HG03159 (cell line): ENCODE measurements around the gene AP5B1.
"Not testable (repeated sequence)": the region's sequence is repeated elsewhere in the genome, so short reads cannot be mapped to it uniquely, and the experiment has no call there.

Experiments
- ATAC-seq: cut with Tn5 transposase; IDR thresholded peaks from one replicate; pipeline ENCODE4 v1.9.1; 2021; ENCODE audit warnings: mild to moderate bottlenecking, moderate library complexity; ENCODE audit not compliant: unreplicated experiment

Gene AP5B1

DNA sequence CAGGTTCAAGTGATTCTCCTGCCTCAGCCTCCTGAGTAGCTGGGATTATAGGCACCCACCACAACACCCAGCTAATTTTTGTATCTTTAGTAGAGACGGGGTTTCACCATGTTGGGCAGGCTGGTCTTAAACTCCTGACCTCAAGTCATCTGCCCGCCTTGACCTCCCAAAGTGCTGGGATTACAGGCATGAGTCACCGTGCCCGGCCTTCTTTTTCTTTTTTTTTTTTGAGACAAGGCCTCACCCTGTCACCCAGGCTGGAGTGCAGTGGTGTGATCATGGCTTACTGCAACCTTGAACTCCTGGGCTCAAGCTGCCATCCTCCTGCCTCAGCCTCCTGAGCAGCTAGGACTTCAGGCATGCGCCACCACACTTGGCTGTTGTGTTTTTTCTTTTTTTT, 13.0 kb downstream of the AP5B1 start:
- not testable (repeated sequence) for ATAC-seq

DNA sequence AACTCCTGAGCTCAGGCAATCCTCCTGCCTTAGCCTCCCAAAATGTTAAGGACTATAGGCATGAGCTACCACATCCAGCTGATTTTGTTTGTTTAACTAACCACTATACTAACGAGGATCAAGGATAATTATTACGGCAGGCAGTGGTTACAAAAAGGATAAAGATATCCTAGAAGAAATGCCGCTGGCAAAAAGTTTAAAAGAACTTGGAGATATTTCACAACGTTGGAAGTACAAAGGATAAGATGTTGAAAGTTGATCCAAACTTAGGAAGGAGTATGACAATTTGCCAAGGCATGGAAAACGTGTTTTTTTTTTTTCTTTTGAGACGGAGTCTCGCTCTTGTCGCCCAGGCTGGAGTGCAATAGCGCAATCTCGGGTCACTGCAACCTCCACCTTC, 13.4 kb downstream of the AP5B1 start:
- no peak for ATAC-seq

DNA sequence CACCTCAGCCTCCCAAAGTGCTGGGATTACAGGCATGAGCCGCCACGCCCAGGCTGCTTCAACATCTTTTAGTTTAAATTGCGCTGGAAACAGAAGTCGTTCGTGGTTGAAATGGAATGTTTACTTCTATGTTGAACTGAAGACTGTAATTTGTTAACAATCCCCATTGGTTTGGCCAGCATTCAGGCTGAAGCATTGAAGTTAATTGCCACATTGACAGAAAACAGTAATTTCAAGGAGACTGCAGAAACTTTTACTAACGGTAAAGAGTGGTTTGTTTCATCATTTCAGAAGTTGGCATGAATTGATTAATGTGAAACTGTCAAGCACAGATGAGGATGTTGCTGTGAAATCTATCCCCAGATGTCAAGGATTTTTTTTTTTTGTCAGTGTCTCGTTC, 14.2 kb downstream of the AP5B1 start:
- ATAC-seq, result no peak

DNA sequence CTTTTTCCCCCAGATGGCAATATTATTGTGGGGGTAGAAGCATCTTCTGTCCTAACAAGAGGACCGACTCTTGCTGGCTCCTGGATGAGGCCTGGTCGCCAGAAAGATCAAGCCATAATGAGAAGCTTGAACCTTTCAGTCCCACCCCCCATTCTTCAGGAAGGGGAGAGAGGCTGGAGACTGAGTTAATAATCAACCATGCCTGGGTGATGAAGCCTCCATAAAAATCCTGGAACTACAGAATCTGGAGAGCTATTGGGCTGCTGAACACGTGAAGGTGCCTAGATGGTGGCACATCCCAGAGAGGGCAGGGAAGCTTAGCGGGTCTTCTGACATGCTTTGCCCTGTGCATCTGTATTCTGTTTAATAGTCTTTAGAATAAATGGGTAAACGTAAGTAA, 16.3 kb downstream of the AP5B1 start:
- ATAC-seq, result no peak

DNA sequence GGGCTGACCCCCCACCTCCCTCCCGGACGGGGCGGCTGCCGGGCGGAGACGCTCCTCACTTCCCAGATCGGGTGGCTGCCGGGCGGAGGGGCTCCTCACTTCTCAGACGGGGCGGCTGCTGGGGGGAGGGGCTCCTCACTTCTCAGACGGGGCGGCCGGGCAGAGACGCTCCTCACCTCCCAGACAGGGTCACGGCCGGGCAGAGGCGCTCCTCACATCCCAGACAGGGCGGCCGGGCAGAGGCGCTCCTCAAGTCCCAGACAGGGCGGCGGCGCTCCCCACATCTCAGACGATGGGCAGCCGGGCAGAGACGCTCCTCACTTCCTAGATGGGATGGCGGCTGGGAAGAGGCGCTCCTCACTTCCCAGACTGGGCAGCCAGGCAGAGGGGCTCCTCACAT, 18.0 kb downstream of the AP5B1 start:
- not testable (repeated sequence) for ATAC-seq

DNA sequence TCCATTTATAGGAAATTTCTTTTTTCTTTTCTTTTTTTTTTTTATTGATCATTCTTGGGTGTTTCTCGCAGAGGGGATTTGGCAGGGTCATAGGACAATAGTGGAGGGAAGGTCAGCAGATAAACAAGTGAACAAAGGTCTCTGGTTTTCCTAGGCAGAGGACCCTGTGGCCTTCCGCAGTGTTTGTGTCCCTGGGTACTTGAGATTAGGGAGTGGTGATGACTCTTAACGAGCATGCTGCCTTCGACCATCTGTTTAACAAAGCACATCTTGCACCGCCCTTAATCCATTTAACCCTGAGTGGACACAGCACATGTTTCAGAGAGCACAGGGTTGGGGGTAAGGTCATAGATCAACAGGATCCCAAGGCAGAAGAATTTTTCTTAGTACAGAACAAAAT, 18.6 kb downstream of the AP5B1 start:
- not testable (repeated sequence) for ATAC-seq

DNA sequence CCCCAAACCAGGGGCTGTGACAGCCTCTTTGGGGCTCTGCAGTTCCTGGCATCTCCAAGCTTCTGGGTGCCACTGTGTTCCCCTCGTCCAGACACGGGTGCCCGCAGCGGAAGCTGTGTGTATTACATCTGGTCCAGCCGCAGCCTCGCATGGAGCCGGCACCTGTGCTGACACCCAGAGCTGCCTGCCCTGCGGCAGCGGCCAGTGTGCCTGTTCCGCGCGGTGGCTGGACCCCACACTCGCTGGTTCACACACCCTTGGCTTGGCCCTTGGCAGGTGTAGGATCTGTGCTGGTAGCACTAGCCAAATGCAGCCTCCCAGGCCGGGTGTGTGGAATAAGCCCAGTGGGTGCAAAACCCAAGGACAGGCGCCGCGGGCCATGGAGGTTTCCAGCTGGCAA, 35.7 kb downstream of the AP5B1 start:
- no peak for ATAC-seq

DNA sequence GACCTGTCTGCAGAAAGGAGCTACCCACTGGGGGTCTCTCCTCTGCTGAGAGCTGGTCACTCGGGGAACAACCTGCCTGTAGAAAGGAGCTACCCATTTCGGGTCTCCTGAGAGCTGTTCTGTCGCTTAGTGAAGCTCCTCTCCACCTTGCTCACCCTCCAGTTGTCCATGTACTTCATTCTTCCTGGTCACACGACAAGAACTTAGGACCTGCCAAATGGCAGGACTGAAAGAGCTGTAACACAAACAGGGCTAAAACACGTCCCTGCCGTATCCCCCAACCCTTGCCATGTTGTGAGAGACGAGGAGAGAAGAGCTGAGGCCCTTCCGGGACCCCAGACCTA, 36.1 kb downstream of the AP5B1 start:
- no peak for ATAC-seq

DNA sequence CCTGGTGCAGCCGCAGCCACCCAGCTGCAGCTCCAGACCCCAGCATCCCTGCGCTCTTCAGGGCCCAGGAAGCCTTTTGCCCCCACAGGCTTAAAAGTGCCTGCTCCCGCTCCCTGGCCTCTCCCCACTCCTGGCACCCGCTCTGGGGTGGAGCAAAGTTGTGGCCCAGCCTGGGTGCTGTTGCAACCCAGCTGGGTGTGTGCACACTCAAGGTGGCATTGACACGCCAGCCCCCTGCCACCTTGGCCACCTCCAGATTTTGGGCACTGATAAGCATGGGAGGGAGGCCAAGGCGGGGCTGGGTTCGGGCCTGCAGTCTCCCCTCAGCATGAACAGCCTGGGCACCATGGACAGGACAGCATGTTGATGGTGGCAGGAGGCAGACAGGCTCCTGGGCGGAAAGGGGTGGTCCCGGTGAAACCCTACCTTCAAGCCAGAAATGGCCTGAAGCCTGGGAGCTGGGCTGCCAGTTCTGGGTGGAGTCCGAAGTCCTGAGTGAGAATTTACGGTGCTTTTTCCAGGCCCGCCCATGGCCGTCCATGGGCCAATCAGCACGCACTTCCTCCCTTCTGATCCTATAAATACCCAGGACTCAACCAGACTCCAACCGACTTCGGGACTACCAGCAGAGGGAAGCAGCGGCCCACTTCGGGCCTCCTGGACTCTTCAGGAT, 36.6 kb downstream of the AP5B1 start:
- ATAC-seq, result no peak

DNA sequence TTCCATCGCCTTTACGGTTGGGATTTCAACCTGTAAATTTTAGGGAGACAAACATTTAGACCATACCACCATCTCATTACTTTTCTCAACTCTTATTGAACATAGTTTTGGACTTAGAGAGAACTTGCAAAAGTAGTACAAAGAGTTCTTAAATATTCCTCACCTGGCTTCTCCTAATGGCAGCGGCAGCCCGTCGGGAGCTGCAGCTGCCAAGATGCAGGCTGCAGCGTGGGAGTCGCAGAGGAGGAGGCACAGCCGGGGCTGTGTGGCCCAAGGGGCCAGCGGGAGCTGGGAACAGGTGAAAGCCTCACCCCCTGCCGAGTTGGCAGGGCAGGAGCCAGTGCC, 37.1 kb downstream of the AP5B1 start:
- ATAC-seq, result no peak

DNA sequence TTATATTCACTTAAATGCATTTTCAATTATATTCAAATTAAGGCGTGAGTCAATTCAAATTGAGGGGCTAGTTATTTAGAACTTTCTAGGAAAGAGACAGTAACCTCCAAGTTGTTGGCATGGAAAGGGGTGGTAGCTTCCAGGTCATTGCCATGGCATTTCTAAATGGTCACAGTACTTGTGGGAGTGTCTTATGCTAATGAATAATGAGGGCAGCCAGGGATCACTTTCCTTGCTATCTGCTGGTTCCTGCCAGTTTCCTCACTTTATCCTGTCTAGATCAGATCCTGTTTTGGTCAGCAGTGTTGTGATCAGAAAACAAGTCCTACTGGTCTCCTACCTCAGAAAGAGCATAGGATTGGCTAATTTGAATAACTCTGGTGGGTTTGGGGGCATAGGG, 38.4 kb downstream of the AP5B1 start:
- no peak for ATAC-seq

DNA sequence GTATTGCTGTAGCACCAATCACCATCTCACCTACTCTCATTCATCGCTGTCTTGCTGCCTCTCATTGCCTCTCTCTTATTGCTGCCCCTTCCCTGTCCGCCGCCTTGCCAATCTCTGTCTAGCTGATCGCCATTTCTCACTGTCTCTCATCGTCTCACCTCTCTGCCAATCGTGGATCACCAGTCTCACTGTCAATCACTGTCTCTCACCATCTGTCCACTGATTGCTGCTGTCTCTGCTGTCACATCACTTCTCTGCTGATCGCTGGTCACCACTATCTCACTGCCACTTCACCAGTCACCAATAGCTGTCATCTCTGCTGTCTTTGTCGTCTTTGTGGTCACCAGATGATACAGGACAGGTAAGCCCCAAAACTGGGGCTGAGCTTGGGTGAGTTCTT, 39.6 kb downstream of the AP5B1 start:
- ATAC-seq, result no peak

DNA sequence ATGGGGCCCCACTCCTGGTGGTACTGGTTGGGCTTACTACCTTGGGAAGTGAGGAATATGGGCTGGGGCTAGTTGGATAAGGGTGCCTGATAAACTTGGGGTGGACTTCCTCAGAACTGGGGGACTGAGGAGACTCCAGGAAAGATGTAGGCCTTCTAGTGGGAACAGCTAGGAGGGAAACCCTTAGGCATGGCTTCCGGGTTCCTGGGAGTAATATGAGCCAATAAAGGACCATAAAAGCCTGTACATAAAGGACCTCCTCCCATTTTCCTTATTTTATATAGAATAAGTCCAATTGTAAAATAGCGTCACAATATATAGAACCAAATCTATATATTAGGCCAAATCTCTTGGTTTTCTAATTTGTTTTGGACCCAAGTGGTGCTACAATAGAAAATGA, 41.8 kb downstream of the AP5B1 start:
- no peak for ATAC-seq

DNA sequence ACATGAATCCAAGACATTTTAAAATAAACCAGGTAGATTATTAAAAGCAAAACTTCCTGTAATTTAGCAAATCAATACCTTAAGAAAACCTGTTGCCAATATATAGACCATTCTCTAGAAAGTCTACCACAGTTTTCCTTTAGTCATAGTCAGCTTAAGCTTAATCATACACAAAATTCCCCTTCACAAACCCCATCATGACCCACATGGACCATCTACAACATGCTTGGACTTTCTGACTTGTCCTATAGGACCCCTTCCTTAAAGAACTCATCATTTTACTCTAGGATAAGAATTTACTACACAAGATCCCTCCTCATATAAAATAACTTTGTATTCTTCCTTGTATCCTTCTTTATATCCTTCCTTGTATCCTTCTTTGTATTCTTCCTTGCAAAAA, 44.0 kb downstream of the AP5B1 start:
- no peak for ATAC-seq

DNA sequence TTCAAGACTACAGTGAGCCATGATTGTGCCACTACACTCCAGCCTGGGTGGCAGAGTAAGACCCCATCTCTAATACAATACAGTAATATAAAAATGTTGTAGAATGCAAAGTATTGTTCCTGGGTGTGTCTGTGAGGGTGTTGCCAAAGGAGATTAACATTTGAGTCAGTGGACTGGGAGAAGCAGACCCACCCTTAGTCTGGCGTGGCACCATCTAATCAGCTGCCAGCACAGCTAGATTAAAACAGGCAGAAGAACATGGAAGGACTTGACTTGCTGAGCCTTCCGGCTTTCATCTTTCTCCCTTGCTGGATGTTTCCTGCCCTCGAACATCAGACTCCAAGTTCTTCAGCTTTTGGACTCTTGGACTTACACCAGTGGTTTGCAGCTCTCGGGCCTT, 45.7 kb downstream of the AP5B1 start:
- not testable (repeated sequence) for ATAC-seq

DNA sequence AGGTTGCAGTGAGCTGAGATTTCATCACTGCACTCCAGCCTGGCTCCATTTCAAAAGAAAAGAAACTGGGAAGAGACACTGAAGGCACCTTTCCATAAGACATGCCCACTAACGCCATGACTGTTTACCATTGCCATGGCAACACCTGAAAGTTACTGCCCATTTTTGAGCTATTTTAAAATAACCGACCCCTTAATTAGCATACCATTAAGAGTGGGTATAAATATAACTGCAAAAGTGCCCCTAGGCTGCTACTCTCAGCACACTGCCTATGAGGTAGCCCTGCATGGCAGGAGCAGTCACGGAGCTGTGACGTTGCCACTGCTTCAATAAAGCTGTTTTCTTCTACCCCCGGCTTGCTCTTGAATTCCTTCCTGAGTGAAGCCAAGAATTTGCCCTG, 50.3 kb downstream of the AP5B1 start:
- no peak for ATAC-seq

DNA sequence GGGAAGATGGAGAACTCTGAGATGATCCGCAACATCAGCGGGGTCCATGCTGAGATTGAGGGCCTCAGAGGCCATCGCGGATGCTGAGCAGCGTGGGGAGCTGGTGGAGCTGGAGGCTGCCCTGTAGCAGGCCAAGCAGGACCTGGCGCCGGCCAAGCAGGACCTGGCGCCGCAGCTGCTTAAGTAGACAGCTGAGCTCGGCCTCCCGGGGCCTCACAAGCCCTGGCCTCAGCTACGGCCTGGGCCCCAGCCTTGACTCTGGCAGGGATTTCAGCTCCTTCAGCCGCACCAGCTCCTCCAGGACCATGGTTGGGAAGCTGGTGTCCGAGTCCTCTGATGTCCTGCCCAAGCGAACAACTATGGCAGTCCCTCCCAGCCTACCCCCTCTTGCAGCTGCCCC, 52.9 kb downstream of the AP5B1 start:
- ATAC-seq, result no peak

DNA sequence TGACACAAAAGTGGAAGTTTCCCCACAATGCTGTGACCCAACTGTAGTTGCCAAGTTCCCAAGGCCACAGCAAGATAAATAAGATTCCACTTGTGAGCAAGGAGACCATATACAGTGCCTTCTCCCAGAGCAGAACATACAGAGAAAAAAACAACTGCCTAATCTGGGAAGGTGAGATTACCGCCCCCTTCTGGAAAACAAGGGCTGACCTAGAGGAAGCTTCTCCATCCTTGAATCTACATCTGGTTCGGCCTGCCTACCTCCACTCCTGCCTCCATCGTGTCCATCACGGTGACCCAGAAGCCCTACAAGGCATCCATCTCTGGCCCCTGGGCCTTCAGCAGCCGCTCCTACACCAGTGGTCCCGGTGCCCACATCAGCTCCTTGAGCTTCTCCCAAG, 54.1 kb downstream of the AP5B1 start:
- ATAC-seq, result no peak
